Upper lobe of left lung (tissue), 6 donors: Measurements from ENCODE around the gene STAT5B. TPM values are rescaled to one million over a fixed set of nuclear protein-coding genes. Genes with fewer than 3 reads are reported as not detected.
A peak's percentile ranks its signal among the peaks of the same experiment; 100 is the strongest.

Experiments used
- ATAC-seq, 2 donors: fragments of 200-7000 bp; cut with Tn5 transposase; one replicate each; pipeline ENCODE4 v1.9.1; 2022; ENCODE audit warnings: mild to moderate bottlenecking in 2 of 2, moderate library complexity in 2 of 2; ENCODE audit not compliant: low FRiP score in 2 of 2
- DNase-seq, 2 donors: peaks; one replicate each; pipeline ENCODE4 v3.0.0-alpha.2; 2019 to 2020
- H3K27ac ChIP-seq, 4 donors: fragments of 200-600 bp; sonication (generic); one replicate each; pipeline ENCODE4 v1.5.1; 2016 to 2019
- H3K27me3 ChIP-seq, 4 donors: fragments of 200-600 bp; sonication (generic); one replicate each; pipeline ENCODE4 v1.5.1; 2017 to 2019
- H3K36me3 ChIP-seq, 4 donors: fragments of 200-600 bp; sonication (generic); one replicate each; pipeline ENCODE4 v1.5.1; 2016 to 2019
- H3K4me1 ChIP-seq, 4 donors: fragments of 200-600 bp; sonication (generic); one replicate each; pipeline ENCODE4 v1.5.1; 2018 to 2019
- H3K4me3 ChIP-seq, 4 donors: fragments of 200-600 bp; sonication (generic); one replicate each; pipeline ENCODE4 v1.5.1; 2017 to 2019; ENCODE audit warnings: mild to moderate bottlenecking in 2 of 4, moderate library complexity in 1 of 4
- H3K9me3 ChIP-seq, 4 donors: fragments of 200-600 bp; sonication (generic); one replicate each; pipeline ENCODE4 v1.5.1; 2018 to 2019
- CTCF ChIP-seq, 6 experiments: fragments of 450-650 bp in 4 of 6; fragments of 200-600 bp in 2 of 6; sonication (generic) in 2 of 6; IDR thresholded peaks; one replicate each; pipeline ENCODE4 v1.5.1; 2016 to 2019; ENCODE audit warnings: antibody characterized with exemption in 6 of 6
- EP300 ChIP-seq, 4 donors: sonication (generic); formaldehyde crosslinking; IDR thresholded peaks; one replicate each; pipeline ENCODE4 v1.5.1; 2017; ENCODE audit warnings: antibody characterized with exemption in 4 of 4, control low read depth in 2 of 4
- POLR2A ChIP-seq, 4 donors: fragments of 450-650 bp; IDR thresholded peaks; one replicate each; pipeline ENCODE4 v1.5.1; 2016 to 2017; ENCODE audit warnings: antibody characterized with exemption in 4 of 4, mild to moderate bottlenecking in 2 of 4
- POLR2AphosphoS5 ChIP-seq, 2 donors: sonication (generic); formaldehyde crosslinking; IDR thresholded peaks; one replicate each; pipeline ENCODE4 v1.5.1; 2017; ENCODE audit warnings: antibody characterized with exemption in 2 of 2
- WGBS, 2 donors: methylation state at CpG; one replicate each; pipeline ENCODE4 v1.1.5; 2017 to 2018; 5-methylcytosine and 5-hydroxymethylcytosine counted together
- total RNA-seq, 6 donors: library from RNA; depleted of rRNA in 4 of 6; stranded (reverse); fragments of >200 nt in 4 of 6; gene quantifications; one replicate each; pipeline versions ENCODE4 v1.1.0 to v1.2.1, GENCODE V29; 2016 to 2021
- donor health status: DM: no; HTN: no; CAD: no; lungs with moderate emphysema.
- donor health status: DM: no; HTN: yes; CAD: no; lungs with severe emphysema.

STAT5B gene
- total RNA-seq, 6 donors from 2014 or later: 48.6 to 115 (median 66.3) TPM

GRCh38 chr17:42185621-42185930, 90.6 kb downstream of the STAT5B start:
- TF ChIP-seq EP300 (IDR thresholded peaks at IDR 0.05) (no peak), CTCF (IDR thresholded peaks at IDR 0.05) (no peak), POLR2A (IDR thresholded peaks at IDR 0.05) (no peak), POLR2AphosphoS5 (IDR thresholded peaks at IDR 0.05) (no peak)
- Histone ChIP-seq H3K27ac (no peak overlapping the region), H3K9me3 (no peaks in the 10 kb centered on the region), H3K27me3 (peaks cover 0 to 8% (median 4%) of the 10 kb centered on the region in 4 donors), H3K4me1 (peaks cover 20 to 34% (median 30%) of the 10 kb centered on the region in 4 donors), H3K36me3 (peaks cover 0 to under 1% (median 0%) of the 10 kb centered on the region in 4 donors), H3K4me3 (no peak overlapping the region)
- WGBS, 2 donors: 76 to 81% methylated on average over 4 to 7 of the region's 7 CpGs
- ATAC-seq (no peak), DNase-seq (no peak)

GRCh38 chr17:42184713-42185620, 91.2 kb downstream of the STAT5B start, which contains the start of gene HCRT:
Gene HCRT (minus strand): TSS chr17:42185452. CDS start chr17:42185365, 87 bp downstream.
- no peak for TF ChIP-seq CTCF (IDR thresholded peaks at IDR 0.05)
- no peak for TF ChIP-seq POLR2AphosphoS5 (IDR thresholded peaks at IDR 0.05)
- TF ChIP-seq EP300 (IDR thresholded peaks at IDR 0.05): no peak
- no peak for TF ChIP-seq POLR2A (IDR thresholded peaks at IDR 0.05)
- Histone ChIP-seq H3K4me1 (peaks cover 24 to 39% (median 35%) of the 10 kb centered on the region in 4 donors), H3K4me3 (peak within 1 kb of the TSS in 3 of 4 donors; percentile 46 to 62 (median 60)), H3K27ac (peak within 1 kb of the TSS in 3 of 4 donors; percentile 77 to 86 (median 84)), H3K9me3 (no peaks in the 10 kb centered on the region), H3K36me3 (no peaks in the 10 kb centered on the region), H3K27me3 (peaks cover 0 to 14% (median 8%) of the 10 kb centered on the region in 4 donors)
- ATAC-seq (no peak), DNase-seq (no peak)
- WGBS, 2 donors: 83 to 84% methylated on average over 10 to 11 of the region's 11 CpGs

GRCh38 chr17:42183741-42184711, 92.2 kb downstream of the STAT5B start:
- Histone ChIP-seq H3K27me3 (peaks cover 0 to 16% (median 8%) of the 10 kb centered on the region in 4 donors), H3K4me1 (peaks cover 24 to 41% (median 35%) of the 10 kb centered on the region in 4 donors), H3K36me3 (no peaks in the 10 kb centered on the region), H3K9me3 (no peaks in the 10 kb centered on the region), H3K4me3 (peak overlapping the region; percentile 18 to 62 (median 53)), H3K27ac (peak overlapping the region; percentile 61 to 86 (median 80))
- ATAC-seq: peak; percentile 82 to 95
- TF ChIP-seq POLR2AphosphoS5 (IDR thresholded peaks at IDR 0.05): peak; percentile 37 to 55
- TF ChIP-seq CTCF (IDR thresholded peaks at IDR 0.05): peak; percentile 81 to 99 (median 96)
- no peak for TF ChIP-seq EP300 (IDR thresholded peaks at IDR 0.05)
- TF ChIP-seq POLR2A (IDR thresholded peaks at IDR 0.05): peak in 2 of 4 donors; percentile 24 to 85
- peak; percentile 83 to 96 for DNase-seq
- WGBS, 2 donors: 5 to 27% methylated on average over 20 to 53 of the region's 83 CpGs

GRCh38 chr17:42182927-42183734, 93.1 kb downstream of the STAT5B start:
- peak overlapping the region in 3 of 4 donors; percentile 46 to 62 (median 60) for H3K4me3 ChIP-seq
- peaks cover 0 to 16% (median 8%) of the 10 kb centered on the region in 4 donors for H3K27me3 ChIP-seq
- 58 to 64% methylated on average over 9 of the region's 9 CpGs for WGBS, 2 donors
- no peaks in the 10 kb centered on the region for H3K9me3 ChIP-seq
- H3K36me3 ChIP-seq: no peaks in the 10 kb centered on the region
- H3K27ac ChIP-seq: peak overlapping the region; percentile 61 to 86 (median 80)
- TF ChIP-seq EP300 (IDR thresholded peaks at IDR 0.05) (no peak), POLR2AphosphoS5 (IDR thresholded peaks at IDR 0.05) (no peak), CTCF (IDR thresholded peaks at IDR 0.05) (no peak), POLR2A (IDR thresholded peaks at IDR 0.05) (no peak)
- ATAC-seq (no peak), DNase-seq (no peak)
- H3K4me1 ChIP-seq: peaks cover 24 to 48% (median 36%) of the 10 kb centered on the region in 4 donors
